Measurements from ENCODE around the gene CD83.
"Not testable (repeated sequence)": the region's sequence is repeated elsewhere in the genome, so short reads cannot be mapped to it uniquely, and the experiment has no call there.

Gene CD83

DNA sequence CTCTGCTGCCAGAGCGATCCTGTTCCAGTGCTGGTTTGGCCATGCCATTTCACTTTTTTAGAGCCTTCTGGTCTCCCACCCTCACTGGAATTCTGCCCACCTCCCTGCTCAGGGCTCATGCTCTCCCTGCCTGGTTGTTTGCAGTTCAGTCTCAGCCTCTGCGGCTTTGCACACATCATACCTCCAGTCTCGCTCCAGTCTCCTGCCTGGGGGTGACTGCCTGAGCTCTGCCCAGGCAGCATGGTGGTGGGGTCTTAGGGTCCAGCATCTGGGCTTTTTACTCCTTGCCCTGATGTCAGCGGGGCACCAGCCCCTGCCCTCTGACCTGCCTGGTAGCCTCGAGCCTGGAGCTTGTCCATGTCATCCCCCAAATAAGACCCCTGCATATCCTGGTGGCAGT is 30.9 kb downstream of the CD83 start:
- H3K27ac ChIP-seq, result no peak overlapping the region
- no peak for TF ChIP-seq ZFX (IDR thresholded peaks at IDR 0.05; ENCODE audit: borderline replicate concordance)
- TF ChIP-seq, protein P1, sequence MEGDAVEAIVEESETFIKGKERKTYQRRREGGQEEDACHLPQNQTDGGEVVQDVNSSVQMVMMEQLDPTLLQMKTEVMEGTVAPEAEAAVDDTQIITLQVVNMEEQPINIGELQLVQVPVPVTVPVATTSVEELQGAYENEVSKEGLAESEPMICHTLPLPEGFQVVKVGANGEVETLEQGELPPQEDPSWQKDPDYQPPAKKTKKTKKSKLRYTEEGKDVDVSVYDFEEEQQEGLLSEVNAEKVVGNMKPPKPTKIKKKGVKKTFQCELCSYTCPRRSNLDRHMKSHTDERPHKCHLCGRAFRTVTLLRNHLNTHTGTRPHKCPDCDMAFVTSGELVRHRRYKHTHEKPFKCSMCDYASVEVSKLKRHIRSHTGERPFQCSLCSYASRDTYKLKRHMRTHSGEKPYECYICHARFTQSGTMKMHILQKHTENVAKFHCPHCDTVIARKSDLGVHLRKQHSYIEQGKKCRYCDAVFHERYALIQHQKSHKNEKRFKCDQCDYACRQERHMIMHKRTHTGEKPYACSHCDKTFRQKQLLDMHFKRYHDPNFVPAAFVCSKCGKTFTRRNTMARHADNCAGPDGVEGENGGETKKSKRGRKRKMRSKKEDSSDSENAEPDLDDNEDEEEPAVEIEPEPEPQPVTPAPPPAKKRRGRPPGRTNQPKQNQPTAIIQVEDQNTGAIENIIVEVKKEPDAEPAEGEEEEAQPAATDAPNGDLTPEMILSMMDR (IDR thresholded peaks at IDR 0.05), result no peak

DNA sequence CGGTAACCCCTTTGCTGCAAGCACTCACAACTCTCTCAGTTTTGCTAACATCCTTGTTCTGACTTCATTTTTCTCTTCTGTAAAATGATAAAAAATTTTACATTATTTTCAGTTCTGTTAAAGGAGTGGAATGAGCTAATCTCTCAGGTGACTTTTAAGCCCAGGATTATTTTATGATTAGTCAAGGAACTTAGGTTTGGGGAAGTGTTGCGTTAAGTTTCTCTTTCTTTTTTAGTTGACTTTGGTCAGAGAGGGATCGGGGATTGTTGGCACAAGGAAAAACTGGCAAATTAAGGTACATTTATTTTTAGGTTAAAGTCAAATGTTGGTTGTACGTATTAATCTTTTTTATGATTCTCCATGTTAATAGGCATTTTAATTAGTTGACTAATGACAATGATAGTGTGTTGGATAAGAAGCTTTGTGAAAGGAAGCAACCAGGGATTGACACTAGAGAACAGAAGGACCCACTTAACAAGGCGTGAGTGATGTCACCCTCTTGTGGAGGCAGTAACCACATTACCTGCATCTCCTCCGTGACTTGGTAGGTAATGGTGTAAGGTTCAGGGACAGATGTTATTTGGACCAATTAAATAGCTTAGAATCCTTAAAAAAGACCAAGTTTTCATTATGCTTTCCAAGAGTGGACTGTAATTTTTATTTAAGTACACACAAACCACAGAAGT is 31.6 kb downstream of the CD83 start:
- no peak for TF ChIP-seq ZFX (IDR thresholded peaks at IDR 0.05; ENCODE audit: borderline replicate concordance)
- TF ChIP-seq, protein P1 (IDR thresholded peaks at IDR 0.05), result no peak
- no peak overlapping the region for H3K27ac ChIP-seq

DNA sequence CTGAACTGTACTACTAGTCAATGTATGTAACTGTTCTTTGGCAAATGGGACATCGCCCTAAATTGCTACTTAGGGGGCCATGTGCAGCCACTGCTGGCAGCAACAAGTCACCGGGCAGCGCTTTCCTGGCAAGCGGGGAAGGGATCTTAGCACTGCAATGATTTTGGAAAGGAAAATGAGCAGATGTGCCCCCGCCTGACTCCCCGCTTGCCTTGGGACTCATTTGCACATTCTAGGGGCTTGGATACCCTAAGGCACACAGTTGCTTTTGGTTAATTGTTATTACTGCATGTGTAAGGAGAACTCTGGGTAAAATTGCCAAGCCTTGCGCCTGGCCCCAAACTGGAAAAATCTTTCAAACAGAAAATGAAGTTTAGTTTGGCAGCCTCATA is 32.2 kb downstream of the CD83 start:
- TF ChIP-seq, protein P1 (IDR thresholded peaks at IDR 0.05), result no peak
- no peak for TF ChIP-seq ZFX (IDR thresholded peaks at IDR 0.05; ENCODE audit: borderline replicate concordance)
- no peak overlapping the region for H3K27ac ChIP-seq

DNA sequence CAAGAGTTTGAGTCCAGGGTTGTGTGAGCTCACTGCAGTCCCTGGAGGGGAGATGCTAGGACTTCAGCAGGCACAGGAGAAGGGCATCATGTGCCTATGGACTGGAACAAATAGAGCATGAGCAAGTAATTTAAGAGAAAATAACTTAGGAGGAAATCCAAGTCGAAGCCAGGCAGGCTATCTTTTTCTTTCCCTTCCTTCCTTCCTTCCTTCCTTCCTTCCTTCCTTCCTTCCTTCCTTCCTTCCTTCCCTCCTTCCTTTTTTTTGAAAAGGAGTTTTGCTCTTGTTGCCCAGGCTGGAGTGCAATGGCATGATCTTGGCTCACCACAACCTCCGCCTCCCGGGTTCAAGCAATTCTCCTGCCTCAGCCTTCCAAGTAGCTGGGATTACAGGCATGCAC is 33.7 kb downstream of the CD83 start:
- H3K27ac ChIP-seq, result not testable (repeated sequence)

DNA sequence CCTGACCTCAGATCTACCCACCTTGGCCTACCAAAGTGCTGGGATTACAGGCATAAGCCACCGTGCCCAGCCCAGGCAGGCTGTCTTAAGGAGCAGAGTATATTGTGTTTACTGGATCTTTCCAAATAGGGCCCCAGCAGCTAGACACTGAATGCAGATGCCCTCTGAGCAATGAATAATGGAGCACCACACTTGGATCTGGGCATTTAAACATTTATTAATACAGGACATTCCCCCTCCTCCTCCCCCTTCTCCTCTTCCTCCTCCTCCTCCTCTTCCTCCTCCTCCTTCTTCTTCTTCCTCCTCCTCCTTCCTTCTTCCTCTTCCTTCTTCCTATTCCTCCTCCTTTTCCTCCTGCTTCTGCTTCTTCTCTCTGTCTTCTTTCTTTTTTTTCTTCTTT is 34.2 kb downstream of the CD83 start:
- no peak for TF ChIP-seq ZFX (IDR thresholded peaks at IDR 0.05; ENCODE audit: borderline replicate concordance)
- TF ChIP-seq, protein P1 (IDR thresholded peaks at IDR 0.05), result no peak
- no peak overlapping the region for H3K27ac ChIP-seq

DNA sequence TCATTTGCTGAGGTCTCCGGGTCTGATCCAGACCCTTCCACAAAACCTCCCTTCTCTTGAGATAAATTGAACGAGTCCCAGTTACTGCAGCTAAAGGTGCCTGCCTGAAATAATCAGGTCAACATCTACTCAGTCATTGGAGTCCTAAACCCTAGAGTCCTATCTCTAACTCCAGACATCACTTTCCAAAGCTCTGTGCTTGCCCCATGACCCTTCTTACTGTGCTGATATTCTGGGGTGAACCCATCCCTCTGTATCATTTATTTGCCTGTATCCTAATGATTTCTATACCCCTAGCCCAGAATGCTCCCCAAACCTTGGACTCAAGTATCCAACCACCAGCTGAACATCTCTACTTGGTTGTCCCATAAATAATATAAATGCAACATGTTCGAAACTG is 35.7 kb downstream of the CD83 start:
- TF ChIP-seq ZFX (IDR thresholded peaks at IDR 0.05; ENCODE audit: borderline replicate concordance), result no peak
- TF ChIP-seq, protein P1 (IDR thresholded peaks at IDR 0.05), result no peak
- no peak overlapping the region for H3K27ac ChIP-seq

DNA sequence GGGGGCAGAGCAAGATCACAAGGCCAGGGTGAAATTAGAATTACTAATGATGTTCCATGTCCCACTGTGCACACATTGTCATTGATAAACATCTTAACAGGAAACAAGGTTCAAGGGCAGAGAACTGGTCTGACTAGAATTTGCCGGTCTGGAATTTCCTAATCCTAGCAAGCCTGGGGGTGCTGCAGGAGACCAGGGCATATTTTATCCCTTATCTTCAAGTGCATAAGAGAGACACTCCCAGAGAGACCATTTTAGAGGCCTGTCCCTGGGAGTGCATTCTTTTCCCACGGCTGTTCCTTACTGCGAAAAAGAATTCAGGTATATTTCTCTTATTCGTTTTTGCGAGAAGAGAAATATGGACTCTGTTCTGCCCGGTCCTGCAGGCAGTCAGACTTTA is 41.5 kb downstream of the CD83 start:
- TF ChIP-seq ZFX (IDR thresholded peaks at IDR 0.05; ENCODE audit: borderline replicate concordance), result no peak
- TF ChIP-seq, protein P1 (IDR thresholded peaks at IDR 0.05), result no peak
- no peak overlapping the region for H3K27ac ChIP-seq

DNA sequence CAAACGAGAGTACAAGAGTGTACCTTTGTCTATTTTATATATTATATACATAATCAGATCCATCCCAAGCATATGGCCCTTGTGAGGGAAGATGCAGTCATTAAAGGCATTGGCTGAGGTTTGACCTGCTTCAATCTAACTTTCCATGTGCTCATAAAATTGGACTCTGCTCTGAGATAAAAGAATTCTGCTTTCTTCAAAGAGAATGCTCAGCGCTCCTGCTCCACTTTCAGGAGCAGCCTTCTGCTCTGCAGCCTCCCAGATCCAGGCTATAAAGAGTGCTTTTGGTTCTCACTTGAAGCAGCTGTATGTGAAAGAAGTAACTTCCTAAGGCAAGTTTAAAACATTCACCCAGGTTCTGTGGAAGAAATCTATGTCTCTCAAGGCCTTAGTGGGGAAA is 45.3 kb downstream of the CD83 start:
- TF ChIP-seq ZFX (IDR thresholded peaks at IDR 0.05; ENCODE audit: borderline replicate concordance), result no peak
- TF ChIP-seq, protein P1 (IDR thresholded peaks at IDR 0.05), result no peak
- H3K27ac ChIP-seq, result no peak overlapping the region

Data from 22Rv1 (cell line).